Measurements from ENCODE around the gene S100A2. TPM values are rescaled to one million over a fixed set of nuclear protein-coding genes. Genes with fewer than 3 reads are reported as not detected.

S100A2 gene
- polyA plus RNA-seq, 3 donors: 0.32 TPM; not detected in 2

DNA sequence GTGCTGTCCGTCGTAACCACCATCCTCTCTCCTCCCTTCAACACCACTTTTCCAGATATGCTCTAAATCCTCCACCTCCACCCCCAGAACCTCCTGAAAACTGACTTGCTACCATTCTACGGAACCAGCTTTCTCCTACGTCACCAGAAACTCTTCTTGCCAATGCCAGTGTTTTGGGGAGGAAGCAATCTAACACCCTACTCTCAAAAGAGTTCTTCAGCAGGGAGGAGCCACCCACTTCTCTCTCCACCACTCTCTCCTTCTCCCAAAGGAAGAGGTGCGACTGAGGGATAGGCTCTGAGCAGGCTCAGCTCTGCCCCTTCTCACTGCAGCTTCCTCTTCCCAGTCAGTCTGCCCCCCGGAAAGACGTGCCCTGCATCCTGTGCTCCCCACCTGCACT lies 6.1 kb upstream of the S100A2 start:
- H2AFZ ChIP-seq (ENCODE audit: insufficient read depth, low read depth, low read length, poor library complexity, severe bottlenecking): no peak overlapping the region
- 60% methylated on average over 3 of the region's 7 CpGs for WGBS (ENCODE audit: insufficient coverage)
- Mint-ChIP-seq H3K27ac (peak overlapping the region in 6 of 7 donors; percentile 19 to 90 (median 80)), H3K4me3 (no peak overlapping the region), H3K36me3 (peaks cover 0 to 5% of the 10 kb centered on the region in 2 donors), H3K9me3 (peaks cover 0 to 3% (median 0%) of the 10 kb centered on the region in 7 donors), H3K4me1 (peaks cover 48% of the 10 kb centered on the region), H3K27me3 (ENCODE audit: low read depth in 3 of 3) (peaks cover 0 to 8% (median 2%) of the 10 kb centered on the region in 3 donors)
- peaks cover 47% of the 10 kb centered on the region in 2 donors for H3K4me1 ChIP-seq (ENCODE audit: control insufficient read depth in 1 of 2, insufficient read depth in 2 of 2, low read length in 2 of 2)
- no peak overlapping the region for H3K9ac ChIP-seq (ENCODE audit: insufficient read depth, low read length, poor library complexity, severe bottlenecking)
- intact Hi-C loops (cut with micrococcal nuclease): loop anchor here (10.0 kb wide), 2 partner anchors 53 to 207 kb away; partner anchors contain the start of genes S100A1 (in 1 of the 2) and S100A13 (in 1 of the 2)
- TF ChIP-seq, protein P1, sequence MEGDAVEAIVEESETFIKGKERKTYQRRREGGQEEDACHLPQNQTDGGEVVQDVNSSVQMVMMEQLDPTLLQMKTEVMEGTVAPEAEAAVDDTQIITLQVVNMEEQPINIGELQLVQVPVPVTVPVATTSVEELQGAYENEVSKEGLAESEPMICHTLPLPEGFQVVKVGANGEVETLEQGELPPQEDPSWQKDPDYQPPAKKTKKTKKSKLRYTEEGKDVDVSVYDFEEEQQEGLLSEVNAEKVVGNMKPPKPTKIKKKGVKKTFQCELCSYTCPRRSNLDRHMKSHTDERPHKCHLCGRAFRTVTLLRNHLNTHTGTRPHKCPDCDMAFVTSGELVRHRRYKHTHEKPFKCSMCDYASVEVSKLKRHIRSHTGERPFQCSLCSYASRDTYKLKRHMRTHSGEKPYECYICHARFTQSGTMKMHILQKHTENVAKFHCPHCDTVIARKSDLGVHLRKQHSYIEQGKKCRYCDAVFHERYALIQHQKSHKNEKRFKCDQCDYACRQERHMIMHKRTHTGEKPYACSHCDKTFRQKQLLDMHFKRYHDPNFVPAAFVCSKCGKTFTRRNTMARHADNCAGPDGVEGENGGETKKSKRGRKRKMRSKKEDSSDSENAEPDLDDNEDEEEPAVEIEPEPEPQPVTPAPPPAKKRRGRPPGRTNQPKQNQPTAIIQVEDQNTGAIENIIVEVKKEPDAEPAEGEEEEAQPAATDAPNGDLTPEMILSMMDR (IDR thresholded peaks at IDR 0.05): no peak
- no peak for DNase-seq
- no peaks in the 10 kb centered on the region for H3K27me3 ChIP-seq (ENCODE audit: control insufficient read depth in 2 of 2, insufficient read depth in 2 of 2, low read length in 2 of 2)
- peak overlapping the region; percentile 59 to 66 for H3K27ac ChIP-seq (ENCODE audit: low read depth in 1 of 2, low read length in 2 of 2)
- no peaks in the 10 kb centered on the region for H4K20me1 ChIP-seq (ENCODE audit: insufficient read depth, low read length)
- H3K79me2 ChIP-seq (ENCODE audit: insufficient read depth, low read length): peaks cover 12% of the 10 kb centered on the region
- H3K9me3 ChIP-seq (replicated peaks in 1 of 2; ENCODE audit: control insufficient read depth in 1 of 2, insufficient read depth in 1 of 2, low read length in 2 of 2): no peaks in the 10 kb centered on the region
- no peak overlapping the region for H3K4me3 ChIP-seq (replicated peaks in 1 of 3; ENCODE audit: low read depth in 2 of 3, low read length in 3 of 3)
- no peak overlapping the region for H3K4me2 ChIP-seq (replicated peaks; ENCODE audit: extremely low read depth, low read length, poor library complexity, severe bottlenecking)
- H3K36me3 ChIP-seq (replicated peaks in 1 of 2; ENCODE audit: control insufficient read depth in 1 of 2, insufficient read depth in 2 of 2, low read length in 2 of 2): no peaks in the 10 kb centered on the region

DNA sequence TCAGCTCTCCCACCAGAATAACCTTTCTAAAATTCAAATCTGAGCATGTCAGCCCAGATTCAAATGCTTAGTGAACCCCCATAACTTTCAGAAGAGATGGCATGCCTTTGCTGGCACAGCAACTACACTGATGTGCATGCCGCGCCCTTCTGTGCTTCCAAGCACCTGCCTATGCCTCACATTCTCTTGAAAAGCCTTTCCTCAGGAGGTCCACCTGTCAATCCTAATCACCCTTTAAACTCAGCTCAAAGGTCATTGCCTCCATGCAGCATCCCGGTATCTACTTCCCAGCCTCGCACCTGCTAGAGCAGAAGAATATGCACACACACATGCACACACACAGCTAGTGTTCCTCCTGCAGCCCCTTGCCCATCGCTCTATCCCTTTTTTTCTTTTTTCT lies 5.2 kb upstream of the S100A2 start:
- H3K9me3 Mint-ChIP-seq: peaks cover 0 to 3% (median 0%) of the 10 kb centered on the region in 7 donors
- peaks cover 0 to 5% of the 10 kb centered on the region in 2 donors for H3K36me3 Mint-ChIP-seq
- Histone ChIP-seq H3K79me2 (ENCODE audit: insufficient read depth, low read length) (peaks cover 13% of the 10 kb centered on the region), H3K4me3 (replicated peaks in 1 of 3; ENCODE audit: low read depth in 2 of 3, low read length in 3 of 3) (no peak overlapping the region), H3K9me3 (replicated peaks in 1 of 2; ENCODE audit: control insufficient read depth in 1 of 2, insufficient read depth in 1 of 2, low read length in 2 of 2) (no peaks in the 10 kb centered on the region), H2AFZ (ENCODE audit: insufficient read depth, low read depth, low read length, poor library complexity, severe bottlenecking) (no peak overlapping the region), H3K4me1 (ENCODE audit: control insufficient read depth in 1 of 2, insufficient read depth in 2 of 2, low read length in 2 of 2) (peaks cover 54 to 55% of the 10 kb centered on the region in 2 donors), H3K27ac (ENCODE audit: low read depth in 1 of 2, low read length in 2 of 2) (no peak overlapping the region), H3K36me3 (replicated peaks in 1 of 2; ENCODE audit: control insufficient read depth in 1 of 2, insufficient read depth in 2 of 2, low read length in 2 of 2) (no peaks in the 10 kb centered on the region), H3K4me2 (replicated peaks; ENCODE audit: extremely low read depth, low read length, poor library complexity, severe bottlenecking) (no peak overlapping the region), H4K20me1 (ENCODE audit: insufficient read depth, low read length) (no peaks in the 10 kb centered on the region), H3K9ac (ENCODE audit: insufficient read depth, low read length, poor library complexity, severe bottlenecking) (no peak overlapping the region), H3K27me3 (ENCODE audit: control insufficient read depth in 2 of 2, insufficient read depth in 2 of 2, low read length in 2 of 2) (no peaks in the 10 kb centered on the region)
- H3K4me1 Mint-ChIP-seq: peaks cover 54% of the 10 kb centered on the region
- intact Hi-C loops (cut with micrococcal nuclease): loop anchor here (10.0 kb wide), 2 partner anchors 54 to 206 kb away; partner anchors contain the start of genes S100A1 (in 1 of the 2) and S100A13 (in 1 of the 2)
- TF ChIP-seq, protein P1 (IDR thresholded peaks at IDR 0.05): no peak
- 100% methylated on average over 2 of the region's 5 CpGs for WGBS (ENCODE audit: insufficient coverage)
- peaks cover 0 to 8% (median 2%) of the 10 kb centered on the region in 3 donors for H3K27me3 Mint-ChIP-seq (ENCODE audit: low read depth in 3 of 3)
- DNase-seq: no peak
- peak overlapping the region in 1 of 7 donors; percentile 73 for H3K27ac Mint-ChIP-seq
- H3K4me3 Mint-ChIP-seq: no peak overlapping the region

Data from CD14-positive monocyte (primary cell).